ENCODE results near the gene LMOD2.

The LMOD2 gene

GRCh38 chr7:123674399-123675180 is 18.9 kb downstream of the LMOD2 start:
- CTCF ChIA-PET, result interaction anchor here (1.4 kb wide), 2 partner anchors 50 to 197 kb away, joined by 3 to 5 read pairs; no protein-coding TSS in a partner anchor
- no peak overlapping the region for H3K27ac ChIP-seq (ENCODE audit: extremely low read depth, low read depth, low read length)
- H3K4me1 ChIP-seq (ENCODE audit: control insufficient read depth, insufficient read depth, low read length), result peaks cover 8% of the 10 kb centered on the region; the same call in 1 of the 2 replicates
- H3K9me3 ChIP-seq (ENCODE audit: control insufficient read depth, insufficient read depth, low read depth, low read length), result no peaks in the 10 kb centered on the region
- POLR2A ChIA-PET, result interaction anchor here (0.6 kb wide), 1 partner anchor 716 kb away, joined by 3 read pairs; no protein-coding TSS in a partner anchor
- no peak overlapping the region for H3K4me3 ChIP-seq (ENCODE audit: low read depth, low read length)
- peaks cover 0 to under 1% of the 10 kb centered on the region in 2 experiments; a peak in 1 of 3 replicates for H3K36me3 ChIP-seq (ENCODE audit: control insufficient read depth in 2 of 2, insufficient read depth in 1 of 2, low read length in 2 of 2)
- TF ChIP-seq MEIS1 (CRISPR knock-in tag; IDR thresholded peaks at IDR 0.05; ENCODE audit: borderline replicate concordance) (no peak), SCRT2 (tag by site-specific recombination; IDR thresholded peaks at IDR 0.05) (peak; percentile 61), ZNF707 (tag by site-specific recombination; IDR thresholded peaks at IDR 0.05) (no peak)

GRCh38 chr7:123675181-123675473 is 19.5 kb downstream of the LMOD2 start:
- Histone ChIP-seq H3K4me1 (ENCODE audit: control insufficient read depth, insufficient read depth, low read length) (peaks cover 8% of the 10 kb centered on the region; the same call in 1 of the 2 replicates), H3K36me3 (ENCODE audit: control insufficient read depth in 2 of 2, insufficient read depth in 1 of 2, low read length in 2 of 2) (peaks cover 0 to 3% of the 10 kb centered on the region in 2 experiments; a peak in 1 of 3 replicates), H3K9me3 (ENCODE audit: control insufficient read depth, insufficient read depth, low read depth, low read length) (no peaks in the 10 kb centered on the region), H3K4me3 (ENCODE audit: low read depth, low read length) (no peak overlapping the region), H3K27ac (ENCODE audit: extremely low read depth, low read depth, low read length) (no peak overlapping the region)
- TF ChIP-seq TCF7L2 (IDR thresholded peaks at IDR 0.05; ENCODE audit: borderline replicate concordance, low read depth, low read length) (no peak), MZF1 (tag by site-specific recombination; IDR thresholded peaks at IDR 0.05; ENCODE audit: borderline replicate concordance) (peak; percentile 58; the same call in 1 of the 2 replicates), ZNF514 (tag by site-specific recombination; IDR thresholded peaks at IDR 0.05) (no peak), ZNF211 (tag by site-specific recombination; IDR thresholded peaks at IDR 0.05; ENCODE audit: low read depth) (no peak), ZNF366 (tag by site-specific recombination; conservative IDR thresholded peaks at IDR 0.05) (0 out of 2 replicates have a peak, but pooled peaks have one; percentile 15)
- ChIA-PET CTCF (interaction anchor here (1.4 kb wide), 1 partner anchor 51 kb away, joined by 5 read pairs; no protein-coding TSS in a partner anchor), POLR2A (no interaction called here)

DNA sequence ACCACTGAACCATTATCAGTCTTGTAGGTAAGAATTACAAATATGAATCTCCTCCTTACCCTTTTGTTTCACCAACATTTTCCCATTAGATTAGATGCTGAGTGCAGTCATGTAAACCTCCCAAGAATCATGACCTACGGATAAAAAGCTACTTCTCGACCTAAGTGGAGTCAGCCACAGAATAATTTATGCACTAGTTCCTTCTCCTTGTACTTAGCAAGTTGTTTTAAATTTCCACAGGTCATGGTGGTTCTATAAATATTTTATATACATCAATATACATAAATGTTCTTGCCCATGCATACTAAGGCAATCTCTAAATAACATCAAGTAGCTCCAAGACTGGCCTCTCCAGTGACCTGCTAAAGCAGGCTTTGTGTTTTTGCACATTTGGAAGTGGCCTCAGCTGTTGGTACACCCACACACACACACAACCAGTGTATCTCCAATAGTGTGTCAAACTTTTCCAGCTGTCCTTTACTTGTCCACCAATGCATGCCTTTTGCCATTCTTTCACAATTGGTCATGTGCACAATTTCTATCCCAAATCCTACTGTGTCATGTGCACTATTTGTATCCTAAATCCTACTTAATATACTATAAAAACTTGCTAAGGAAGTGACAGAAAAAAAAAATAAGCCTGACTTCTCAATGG is 21.5 kb downstream of the LMOD2 start:
- no peak overlapping the region for H3K27ac ChIP-seq (ENCODE audit: extremely low read depth, low read depth, low read length)
- H3K9me3 ChIP-seq (ENCODE audit: control insufficient read depth, insufficient read depth, low read depth, low read length), result no peaks in the 10 kb centered on the region
- POLR2A ChIA-PET, result no interaction called here
- H3K36me3 ChIP-seq (ENCODE audit: control insufficient read depth in 2 of 2, insufficient read depth in 1 of 2, low read length in 2 of 2), result peaks cover 4 to 16% of the 10 kb centered on the region in 2 experiments; a peak in 2 of 3 replicates
- H3K4me1 ChIP-seq (ENCODE audit: control insufficient read depth, insufficient read depth, low read length), result peaks cover 8% of the 10 kb centered on the region; the same call in 1 of the 2 replicates
- CTCF ChIA-PET, result interaction anchor here (0.7 to 1.7 kb wide), 4 partner anchors 9 to 473 kb away, joined by 3 to 6 read pairs (median 4); no protein-coding TSS in a partner anchor
- no peak overlapping the region for H3K4me3 ChIP-seq (ENCODE audit: low read depth, low read length)
- TF ChIP-seq ZNF571 (tag by site-specific recombination; IDR thresholded peaks at IDR 0.05) (no peak), ZNF626 (tag by site-specific recombination; IDR thresholded peaks at IDR 0.05) (no peak), SP2 (tag by site-specific recombination; IDR thresholded peaks at IDR 0.05) (no peak)
- TF ChIP-seq, protein P1, sequence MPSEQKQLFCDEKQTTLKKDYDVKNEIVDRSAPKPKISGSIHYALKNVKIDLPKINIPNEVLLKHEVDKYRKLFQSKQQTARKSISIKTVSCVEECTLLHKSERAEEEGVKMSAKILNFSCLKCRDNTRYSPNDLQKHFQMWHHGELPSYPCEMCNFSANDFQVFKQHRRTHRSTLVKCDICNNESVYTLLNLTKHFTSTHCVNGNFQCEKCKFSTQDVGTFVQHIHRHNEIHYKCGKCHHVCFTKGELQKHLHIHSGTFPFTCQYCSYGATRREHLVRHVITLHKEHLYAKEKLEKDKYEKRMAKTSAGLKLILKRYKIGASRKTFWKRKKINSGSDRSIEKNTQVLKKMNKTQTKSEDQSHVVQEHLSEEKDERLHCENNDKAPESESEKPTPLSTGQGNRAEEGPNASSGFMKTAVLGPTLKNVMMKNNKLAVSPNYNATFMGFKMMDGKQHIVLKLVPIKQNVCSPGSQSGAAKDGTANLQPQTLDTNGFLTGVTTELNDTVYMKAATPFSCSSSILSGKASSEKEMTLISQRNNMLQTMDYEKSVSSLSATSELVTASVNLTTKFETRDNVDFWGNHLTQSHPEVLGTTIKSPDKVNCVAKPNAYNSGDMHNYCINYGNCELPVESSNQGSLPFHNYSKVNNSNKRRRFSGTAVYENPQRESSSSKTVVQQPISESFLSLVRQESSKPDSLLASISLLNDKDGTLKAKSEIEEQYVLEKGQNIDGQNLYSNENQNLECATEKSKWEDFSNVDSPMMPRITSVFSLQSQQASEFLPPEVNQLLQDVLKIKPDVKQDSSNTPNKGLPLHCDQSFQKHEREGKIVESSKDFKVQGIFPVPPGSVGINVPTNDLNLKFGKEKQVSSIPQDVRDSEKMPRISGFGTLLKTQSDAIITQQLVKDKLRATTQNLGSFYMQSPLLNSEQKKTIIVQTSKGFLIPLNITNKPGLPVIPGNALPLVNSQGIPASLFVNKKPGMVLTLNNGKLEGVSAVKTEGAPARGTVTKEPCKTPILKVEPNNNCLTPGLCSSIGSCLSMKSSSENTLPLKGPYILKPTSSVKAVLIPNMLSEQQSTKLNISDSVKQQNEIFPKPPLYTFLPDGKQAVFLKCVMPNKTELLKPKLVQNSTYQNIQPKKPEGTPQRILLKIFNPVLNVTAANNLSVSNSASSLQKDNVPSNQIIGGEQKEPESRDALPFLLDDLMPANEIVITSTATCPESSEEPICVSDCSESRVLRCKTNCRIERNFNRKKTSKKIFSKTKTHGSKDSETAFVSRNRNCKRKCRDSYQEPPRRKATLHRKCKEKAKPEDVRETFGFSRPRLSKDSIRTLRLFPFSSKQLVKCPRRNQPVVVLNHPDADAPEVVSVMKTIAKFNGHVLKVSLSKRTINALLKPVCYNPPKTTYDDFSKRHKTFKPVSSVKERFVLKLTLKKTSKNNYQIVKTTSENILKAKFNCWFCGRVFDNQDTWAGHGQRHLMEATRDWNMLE (tag by site-specific recombination; conservative IDR thresholded peaks at IDR 0.05; ENCODE audit: low read depth), result no peak

All from HEK293 (cell line).